H1 (cell line): ENCODE data around the gene CMTR1. TPM values are rescaled to one million over a fixed set of nuclear protein-coding genes. Genes with fewer than 3 reads are reported as not detected.

Experiments used
- CTCF ChIA-PET: fragments of 300-600 bp; sonication (Branson Sonifier 250); formaldehyde crosslinking; loops from one replicate; lab custom pipeline; 2021; ENCODE audit not compliant: partially characterized antibody; lab: Charles Lee
- POLR2A ChIA-PET: fragments of 300-600 bp; sonication (Branson Sonifier 250); formaldehyde crosslinking; loops from one replicate; lab custom pipeline; 2021; ENCODE audit warnings: inconsistent platforms; ENCODE audit not compliant: partially characterized antibody; lab: Charles Lee
- DNase-seq, 2 experiments: peaks; one replicate each; pipeline versions ENCODE4 v3.0.0 to v3.0.0-alpha.2; 2010 to 2022; ENCODE audit warnings: low spot score in 2 of 2, low read depth in 1 of 2, mixed read lengths in 1 of 2
- FAIRE-seq: peaks from 2 replicates; lab custom pipeline; 2011; peaks lifted over from hg19 to GRCh38; lab: Jason Lieb, UNC
- H2AFZ ChIP-seq: 2 replicates; pipeline ENCODE4 v1.8.1; 2012; ENCODE audit warnings: low read length, inconsistent platforms
- H2AK5ac ChIP-seq: 2 replicates; pipeline ENCODE4 v1.6.1; 2013; ENCODE audit warnings: low read depth, low read length
- H2BK120ac ChIP-seq: replicated peaks from 2 replicates; pipeline ENCODE3; 2013; ENCODE audit warnings: low read depth, low read length, inconsistent platforms
- H2BK12ac ChIP-seq: 2 replicates; pipeline ENCODE4 v1.6.1; 2013; ENCODE audit warnings: low read depth, low read length
- H2BK15ac ChIP-seq: 2 replicates; pipeline ENCODE4 v1.6.1; 2013; ENCODE audit warnings: low read length
- H2BK20ac ChIP-seq: 2 replicates; pipeline ENCODE4 v1.6.1; 2013; ENCODE audit warnings: low read length
- H2BK5ac ChIP-seq: 2 replicates; pipeline ENCODE4 v1.6.1; 2013; ENCODE audit warnings: low read depth, low read length
- H3K14ac ChIP-seq: 2 replicates; pipeline ENCODE4 v1.6.1; 2013; ENCODE audit warnings: inconsistent platforms; ENCODE audit not compliant: insufficient read length
- H3K18ac ChIP-seq: 2 replicates; pipeline ENCODE4 v1.6.1; 2013; ENCODE audit warnings: low read length; ENCODE audit errors: extremely low read depth
- H3K23ac ChIP-seq: 2 replicates; pipeline ENCODE4 v1.6.1; 2013; ENCODE audit warnings: inconsistent platforms; ENCODE audit not compliant: insufficient read length
- H3K23me2 ChIP-seq: 2 replicates; pipeline ENCODE4 v1.6.1; 2013; ENCODE audit warnings: low read depth, low read length
- H3K27ac ChIP-seq: 2 replicates; pipeline ENCODE4 v1.6.1; 2011; ENCODE audit warnings: low read depth, low read length, inconsistent platforms
- H3K27me3 ChIP-seq, 4 experiments: replicated peaks in 1 of 4; 1 replicate in 1 of 4; 2 replicates in 3 of 4; pipeline versions ENCODE4 v1.6.1 to v1.8.1; 2011 to 2013; ENCODE audit warnings: low read length in 3 of 4, mild to moderate bottlenecking in 3 of 4, inconsistent platforms in 2 of 4, mixed read lengths in 2 of 4, moderate library complexity in 1 of 4; ENCODE audit not compliant: control insufficient read depth in 3 of 4, insufficient read depth in 3 of 4; ENCODE audit errors: extremely low read depth in 1 of 4
- H3K36me3 ChIP-seq, 4 experiments: 2 replicates each; pipeline versions ENCODE4 v1.6.1 to v1.8.1; 2011 to 2013; ENCODE audit warnings: mild to moderate bottlenecking in 4 of 4, low read length in 3 of 4, moderate library complexity in 2 of 4, control low read depth in 1 of 4, inconsistent platforms in 1 of 4; ENCODE audit not compliant: insufficient read depth in 4 of 4, control insufficient read depth in 2 of 4
- H3K4ac ChIP-seq: replicated peaks from 2 replicates; pipeline ENCODE3; 2013; ENCODE audit warnings: low read length, low read depth, mixed read lengths, inconsistent platforms; ENCODE audit not compliant: insufficient read length
- H3K4me1 ChIP-seq, 4 experiments: replicated peaks in 1 of 4; 1 replicate in 1 of 4; 2 replicates in 3 of 4; pipeline versions ENCODE4 v1.6.1 to v1.8.1; 2011 to 2013; ENCODE audit warnings: low read length in 3 of 4, inconsistent platforms in 2 of 4, mixed read lengths in 1 of 4; ENCODE audit not compliant: insufficient read depth in 4 of 4, control insufficient read depth in 3 of 4
- H3K4me2 ChIP-seq, 2 experiments: 2 replicates each; pipeline versions ENCODE4 v1.6.1 to v1.8.1; 2011 to 2013; ENCODE audit warnings: low read depth in 2 of 2, low read length in 2 of 2, control low read depth in 1 of 2, inconsistent platforms in 1 of 2, mild to moderate bottlenecking in 1 of 2; ENCODE audit not compliant: insufficient read depth in 1 of 2
- H3K4me3 ChIP-seq, 4 experiments: fragments of 200-600, 300-600 bp in 1 of 4; sonication (generic), shearing (Covaris generic), sonication (Bioruptor Twin) in 1 of 4; 2 replicates each; pipeline versions ENCODE4 v1.5.1 to v1.8.1; 2011 to 2016; ENCODE audit warnings: low read length in 4 of 4, low read depth in 3 of 4, control low read depth in 2 of 4, inconsistent platforms in 2 of 4, mild to moderate bottlenecking in 2 of 4, mixed read lengths in 1 of 4, moderate library complexity in 1 of 4; ENCODE audit not compliant: insufficient read depth in 2 of 4; ENCODE audit errors: extremely low read depth in 1 of 4
- H3K56ac ChIP-seq: replicated peaks from 2 replicates; pipeline ENCODE3; 2013; ENCODE audit warnings: low read depth, mild to moderate bottlenecking, mixed read lengths, low read length, inconsistent platforms; ENCODE audit not compliant: insufficient read length
- H3K79me1 ChIP-seq: 2 replicates; pipeline ENCODE4 v1.6.1; 2013; ENCODE audit warnings: low read depth, low read length, control low read depth
- H3K79me2 ChIP-seq, 2 experiments: 2 replicates each; pipeline versions ENCODE4 v1.6.1 to v1.8.1; 2012 to 2013; ENCODE audit warnings: low read length in 2 of 2, mild to moderate bottlenecking in 2 of 2, inconsistent platforms in 1 of 2; ENCODE audit not compliant: insufficient read depth in 2 of 2, control insufficient read depth in 1 of 2
- H3K9ac ChIP-seq, 4 experiments: replicated peaks in 1 of 4; 1 replicate in 1 of 4; 2 replicates in 3 of 4; pipeline versions ENCODE4 v1.6.1 to v1.8.1; 2011 to 2013; ENCODE audit warnings: low read depth in 3 of 4, low read length in 3 of 4, control low read depth in 2 of 4, mild to moderate bottlenecking in 2 of 4, moderate library complexity in 2 of 4, inconsistent platforms in 1 of 4; ENCODE audit errors: extremely low read depth in 1 of 4
- H3K9me3 ChIP-seq, 2 experiments: 2 replicates each; pipeline versions ENCODE4 v1.6.1 to v1.8.1; 2012 to 2013; ENCODE audit warnings: mild to moderate bottlenecking in 2 of 2, moderate library complexity in 2 of 2, control low read depth in 1 of 2, inconsistent platforms in 1 of 2, low read depth in 1 of 2, low read length in 1 of 2, mixed read lengths in 1 of 2; ENCODE audit not compliant: insufficient read depth in 2 of 2
- H4K20me1 ChIP-seq, 2 experiments: replicated peaks in 1 of 2; 2 replicates each; pipeline versions ENCODE3 to v1.8.1; 2011 to 2013; ENCODE audit warnings: inconsistent platforms in 2 of 2, low read length in 2 of 2, mild to moderate bottlenecking in 1 of 2; ENCODE audit not compliant: insufficient read depth in 2 of 2, control insufficient read depth in 1 of 2
- H4K5ac ChIP-seq: 2 replicates; pipeline ENCODE4 v1.6.1; 2013; ENCODE audit warnings: low read length, low read depth, mixed read lengths, inconsistent platforms; ENCODE audit not compliant: insufficient read length
- H4K8ac ChIP-seq: 2 replicates; pipeline ENCODE4 v1.8.0; 2013; ENCODE audit warnings: mild to moderate bottlenecking, moderate library complexity, low read length, inconsistent platforms; ENCODE audit not compliant: insufficient read depth; ENCODE audit errors: extremely low read depth
- H4K91ac ChIP-seq: replicated peaks from 2 replicates; pipeline ENCODE3; 2013; ENCODE audit warnings: low read length, mixed read lengths, inconsistent platforms; ENCODE audit not compliant: insufficient read length
- BACH1 ChIP-seq: IDR thresholded peaks from 2 replicates; pipeline ENCODE4 v1.6.1; 2012; ENCODE audit warnings: low read length, improper control_type of control experiment
- CEBPB ChIP-seq: IDR thresholded peaks from 2 replicates; pipeline ENCODE4 v1.6.1; 2012; ENCODE audit warnings: low read depth, low read length
- KDM1A ChIP-seq: fragments of 200-600, 300-600 bp; sonication (generic); IDR thresholded peaks from 2 replicates; pipeline ENCODE4 v1.7.1; 2016; ENCODE audit warnings: mild to moderate bottlenecking, low read length, borderline replicate concordance
- KDM5A ChIP-seq: fragments of 200-600 bp; IDR thresholded peaks from 2 replicates; pipeline ENCODE4 v1.7.1; 2012; ENCODE audit warnings: mild to moderate bottlenecking, low read length, inconsistent platforms, mixed read lengths
- MAFK ChIP-seq: IDR thresholded peaks from 2 replicates; pipeline ENCODE4 v1.6.1; 2012; ENCODE audit warnings: low read depth, mild to moderate bottlenecking, improper control_type of control experiment, low read length
- POLR2A ChIP-seq, 2 experiments: IDR thresholded peaks; 1 replicate in 1 of 2; 2 replicates in 1 of 2; pipeline ENCODE4 v1.6.1; 2011; ENCODE audit warnings: low read depth in 2 of 2, low read length in 2 of 2, mild to moderate bottlenecking in 2 of 2; ENCODE audit errors: control extremely low read depth in 1 of 2
- POLR2AphosphoS5 ChIP-seq: IDR thresholded peaks from 2 replicates; pipeline ENCODE4 v1.6.1; 2011; ENCODE audit warnings: low read depth, low read length
- POU5F1 ChIP-seq: IDR thresholded peaks from 2 replicates; pipeline ENCODE4 v1.6.1; 2011; ENCODE audit warnings: low read depth, mild to moderate bottlenecking, low read length, moderate library complexity
- SIN3A ChIP-seq, 2 experiments: IDR thresholded peaks in 1 of 2; conservative IDR thresholded peaks in 1 of 2; 2 replicates each; pipeline ENCODE4 v1.6.1; 2011 to 2012; ENCODE audit warnings: low read length in 2 of 2, improper control_type of control experiment in 1 of 2, low read depth in 1 of 2, mild to moderate bottlenecking in 1 of 2
- USF2 ChIP-seq: IDR thresholded peaks from 2 replicates; pipeline ENCODE4 v1.6.1; 2011; ENCODE audit warnings: low read length, improper control_type of control experiment
- YY1 ChIP-seq: IDR thresholded peaks from 2 replicates; pipeline ENCODE4 v1.6.1; 2011; ENCODE audit warnings: low read depth, mild to moderate bottlenecking, low read length
- WGBS, 2 experiments: shearing (Covaris generic) in 1 of 2; methylation state at CpG; one replicate each; pipeline versions ENCODE4 v1.1.6 to v1.1.7; 2013 to 2015; ENCODE audit warnings: low lambda C conversion rate in 2 of 2, mixed read lengths in 2 of 2, inconsistent platforms in 1 of 2, low coverage in 1 of 2, missing lambda C conversion rate in 1 of 2; ENCODE audit not compliant: insufficient replicate concordance in 2 of 2, insufficient coverage in 1 of 2, insufficient read length in 1 of 2; ENCODE audit errors: extremely low coverage in 1 of 2, missing lambda C conversion rate in 1 of 2; 5-methylcytosine and 5-hydroxymethylcytosine counted together
- polyA plus RNA-seq, 7 experiments: library from polyadenylated mRNA; depleted of rRNA in 3 of 7; stranded (reverse) in 5 of 7; unstranded in 2 of 7; fragments of >200 nt in 5 of 7; fragments of 200-250 nt in 2 of 7; gene quantifications; 1 replicate in 5 of 7; 2 replicates in 1 of 7; 4 replicates in 1 of 7; pipeline versions ENCODE4 v1.2.1 to v1.2.3, GENCODE V29; 2011 to 2013; ENCODE audit warnings: missing spikeins in 2 of 7, mixed read lengths in 2 of 7
- total RNA-seq: library from RNA; stranded (reverse); fragmentation: NEBNext Ultra II Directional; extraction: Animal tissue kit (Norgen Biotek cat#: 25700); gene quantifications from 2 replicates; pipeline ENCODE4 v1.2.1, GENCODE V29; 2021

Gene CMTR1
- total and polyA plus RNA-seq, 2 of the 8 experiments (the other 6 are each of a cell fraction or from before 2014, with no cell fraction given): 15.2 to 33.1 TPM

GRCh38 chr6:37523412-37523811 lies 90.4 kb downstream of the CMTR1 start:
- H4K8ac ChIP-seq: no peak overlapping the region
- no peak overlapping the region for H2BK5ac ChIP-seq
- H3K27ac ChIP-seq: no peak overlapping the region
- H2BK20ac ChIP-seq: no peak overlapping the region
- no peaks in the 10 kb centered on the region for H3K36me3 ChIP-seq
- no peak overlapping the region for H2AFZ ChIP-seq
- H4K20me1 ChIP-seq: peaks cover 0 to 2% of the 10 kb centered on the region in 2 experiments
- ChIA-PET POLR2A (no interaction called here), CTCF (interaction anchor here (0.6 to 9.9 kb wide), 7 partner anchors 12 to 553 kb away, joined by 3 to 80 read pairs (median 3); no protein-coding TSS in a partner anchor)
- FAIRE-seq (no peak), DNase-seq (no peak)
- H2BK120ac ChIP-seq: no peak overlapping the region
- H4K5ac ChIP-seq: no peak overlapping the region
- no peak overlapping the region for H3K18ac ChIP-seq
- H3K4ac ChIP-seq: no peak overlapping the region
- H3K9me3 ChIP-seq: no peaks in the 10 kb centered on the region
- H3K23ac ChIP-seq: no peak overlapping the region
- no peak for TF ChIP-seq POLR2AphosphoS5
- TF ChIP-seq MAFK: no peak
- no peak for TF ChIP-seq BACH1
- TF ChIP-seq CEBPB: no peak
- no peak for TF ChIP-seq POU5F1
- no peak for TF ChIP-seq POLR2A (IDR thresholded peaks at IDR 0.05; ENCODE audit: control extremely low read depth in 1 of 2, low read depth in 2 of 2, low read length in 2 of 2)
- TF ChIP-seq USF2: no peak
- TF ChIP-seq KDM5A: no peak
- TF ChIP-seq SIN3A (conservative IDR thresholded peaks at IDR 0.05 in 1 of 2, IDR thresholded peaks at IDR 0.05 in 1 of 2; ENCODE audit: low read depth in 1 of 2, low read length in 2 of 2): no peak
- no peak for TF ChIP-seq YY1
- no peak for TF ChIP-seq KDM1A
- H3K79me1 ChIP-seq: no peaks in the 10 kb centered on the region
- no peak overlapping the region for H3K9ac ChIP-seq
- H2BK12ac ChIP-seq: no peak overlapping the region
- no peak overlapping the region for H3K14ac ChIP-seq
- no peak overlapping the region for H3K4me3 ChIP-seq
- no peak overlapping the region for H2BK15ac ChIP-seq
- WGBS, 2 experiments: 90% methylated on average over 7 of the region's 7 CpGs; no CpG with 5 or more reads in 1 of the 2 experiments
- H3K4me2 ChIP-seq: no peak overlapping the region
- H4K91ac ChIP-seq: no peak overlapping the region
- H2AK5ac ChIP-seq: no peak overlapping the region
- H3K27me3 ChIP-seq: no peaks in the 10 kb centered on the region
- H3K56ac ChIP-seq: no peak overlapping the region
- no peaks in the 10 kb centered on the region; a peak in 2 of 7 replicates for H3K4me1 ChIP-seq
- no peaks in the 10 kb centered on the region for H3K79me2 ChIP-seq
- H3K23me2 ChIP-seq: peaks cover 3% of the 10 kb centered on the region; the same call in 1 of the 2 replicates
